K562 (cell line): ENCODE results near the gene CERS2. TPM values are rescaled to one million over a fixed set of nuclear protein-coding genes. Genes with fewer than 3 reads are reported as not detected.

Experiments used
- GATAD2B ChIP-seq: fragments of 450-650 bp; IDR thresholded peaks from 2 replicates; pipeline ENCODE4 v1.6.1; 2017; ENCODE audit warnings: mild to moderate bottlenecking, borderline replicate concordance
- HCFC1 ChIP-seq: IDR thresholded peaks from 2 replicates; pipeline ENCODE4 v1.6.1; 2012; ENCODE audit warnings: low read depth, low read length, improper control_type of control experiment
- MXI1 ChIP-seq: IDR thresholded peaks from 2 replicates; pipeline ENCODE4 v1.6.1; 2011; ENCODE audit warnings: low read depth, mild to moderate bottlenecking, improper control_type of control experiment, low read length
- NCOA1 ChIP-seq: fragments of 450-650 bp; IDR thresholded peaks from 2 replicates; pipeline ENCODE4 v1.6.1; 2016; ENCODE audit warnings: low read depth
- NEUROD1 ChIP-seq: fragments of 150-350 bp; IDR thresholded peaks from 2 replicates; pipeline ENCODE4 v1.6.1; 2014; ENCODE audit warnings: borderline replicate concordance, low read length, low read depth; ENCODE audit not compliant: partially characterized antibody
- NR2C1 ChIP-seq, 2 experiments: fragments of 450-650 bp; IDR thresholded peaks; 2 replicates each; pipeline ENCODE4 v1.6.1; 2017; ENCODE audit warnings: mild to moderate bottlenecking in 2 of 2, antibody characterized with exemption in 1 of 2, inconsistent platforms in 1 of 2, missing compliant biosample characterization in 1 of 2, missing genetic modification characterization in 1 of 2
- NUFIP1 ChIP-seq: fragments of 450-650 bp; IDR thresholded peaks from 2 replicates; pipeline ENCODE4 v1.6.1; 2018; ENCODE audit not compliant: partially characterized antibody
- SMARCE1 ChIP-seq: fragments of 450-650 bp; IDR thresholded peaks from 2 replicates; pipeline ENCODE4 v1.7.1; 2016; ENCODE audit warnings: mild to moderate bottlenecking
- SOX6 ChIP-seq: fragments of 450-650 bp; IDR thresholded peaks from 2 replicates; pipeline ENCODE4 v1.6.1; 2014; ENCODE audit warnings: mild to moderate bottlenecking
- SRSF1 ChIP-seq: fragments of 200-400 bp; formaldehyde crosslinking; IDR thresholded peaks from 2 replicates; pipeline ENCODE4 v1.6.1; 2017; ENCODE audit warnings: mild to moderate bottlenecking, low read depth, low read length, moderate library complexity
- TOE1 ChIP-seq, 2 experiments: fragments of 450-650 bp in 1 of 2; sonication (generic) in 1 of 2; formaldehyde crosslinking in 1 of 2; IDR thresholded peaks; 2 replicates each; pipeline versions ENCODE4 v1.7.1 to v1.8.0; 2016 to 2022; ENCODE audit warnings: borderline replicate concordance in 2 of 2, mild to moderate bottlenecking in 2 of 2, antibody characterized with exemption in 1 of 2, inconsistent platforms in 1 of 2, low read depth in 1 of 2, missing genetic modification reagents in 1 of 2, moderate library complexity in 1 of 2
- U2AF1 ChIP-seq: fragments of 200-400 bp; formaldehyde crosslinking; optimal IDR thresholded peaks from 2 replicates; pipeline ENCODE3; 2017; ENCODE audit warnings: mild to moderate bottlenecking, low read depth, low read length, moderate library complexity
- XRCC5 ChIP-seq: fragments of 200-400 bp; formaldehyde crosslinking; IDR thresholded peaks from 2 replicates; pipeline ENCODE4 v1.6.1; 2017; ENCODE audit warnings: low read depth, mild to moderate bottlenecking, low read length
- YBX1 ChIP-seq: fragments of 450-650 bp; IDR thresholded peaks from 2 replicates; pipeline ENCODE4 v1.7.1; 2016; ENCODE audit warnings: mild to moderate bottlenecking
- ZNF507 ChIP-seq: conservative IDR thresholded peaks from 2 replicates; pipeline ENCODE4 v1.6.1; 2017; ENCODE audit warnings: missing genetic modification characterization, missing compliant biosample characterization
- polyA plus RNA-seq, 8 experiments: library from polyadenylated mRNA; depleted of rRNA in 4 of 8; stranded (reverse) in 5 of 8; unstranded in 3 of 8; fragments of >200 nt; fragmentation: Nextera tagmentation in 2 of 8; fragmentation: Illumina TruSeq in 1 of 8; extraction: Ambion mirVana in 2 of 8; extraction: Trizol in 1 of 8; gene quantifications; 2 replicates each; pipeline versions ENCODE4 v1.2.1 to v1.2.3, GENCODE V29; 2011 to 2014; ENCODE audit warnings: inconsistent platforms in 1 of 8, missing spikeins in 1 of 8
- total RNA-seq, 7 experiments: library from RNA; depleted of rRNA in 6 of 7; stranded (reverse); fragments of >200 nt in 6 of 7; fragmentation: Illumina TruSeq in 2 of 7; extraction: Trizol in 2 of 7; gene quantifications; 2 replicates each; pipeline versions ENCODE4 v1.2.1 to v1.2.3, GENCODE V29; 2011 to 2021; ENCODE audit warnings: low replicate concordance in 1 of 7
- TF ChIP-seq, protein P1 (sequence below): fragments of 250-450 bp; sonication (Bioruptor Pico); IDR thresholded peaks from 2 replicates; pipeline ENCODE4 v1.9.0; 2021; ENCODE audit warnings: mild to moderate bottlenecking
- TF ChIP-seq, protein P2 (sequence below): fragments of 450-650 bp; IDR thresholded peaks from 2 replicates; pipeline ENCODE4 v1.6.1; 2014; ENCODE audit warnings: low read depth, mild to moderate bottlenecking, moderate library complexity, borderline replicate concordance

Gene CERS2
- total and polyA plus RNA-seq, 9 of the 15 experiments (the other 6 are each of a cell fraction or from before 2014, with no cell fraction given), result 23.4 to 295 (median 132) TPM

DNA sequence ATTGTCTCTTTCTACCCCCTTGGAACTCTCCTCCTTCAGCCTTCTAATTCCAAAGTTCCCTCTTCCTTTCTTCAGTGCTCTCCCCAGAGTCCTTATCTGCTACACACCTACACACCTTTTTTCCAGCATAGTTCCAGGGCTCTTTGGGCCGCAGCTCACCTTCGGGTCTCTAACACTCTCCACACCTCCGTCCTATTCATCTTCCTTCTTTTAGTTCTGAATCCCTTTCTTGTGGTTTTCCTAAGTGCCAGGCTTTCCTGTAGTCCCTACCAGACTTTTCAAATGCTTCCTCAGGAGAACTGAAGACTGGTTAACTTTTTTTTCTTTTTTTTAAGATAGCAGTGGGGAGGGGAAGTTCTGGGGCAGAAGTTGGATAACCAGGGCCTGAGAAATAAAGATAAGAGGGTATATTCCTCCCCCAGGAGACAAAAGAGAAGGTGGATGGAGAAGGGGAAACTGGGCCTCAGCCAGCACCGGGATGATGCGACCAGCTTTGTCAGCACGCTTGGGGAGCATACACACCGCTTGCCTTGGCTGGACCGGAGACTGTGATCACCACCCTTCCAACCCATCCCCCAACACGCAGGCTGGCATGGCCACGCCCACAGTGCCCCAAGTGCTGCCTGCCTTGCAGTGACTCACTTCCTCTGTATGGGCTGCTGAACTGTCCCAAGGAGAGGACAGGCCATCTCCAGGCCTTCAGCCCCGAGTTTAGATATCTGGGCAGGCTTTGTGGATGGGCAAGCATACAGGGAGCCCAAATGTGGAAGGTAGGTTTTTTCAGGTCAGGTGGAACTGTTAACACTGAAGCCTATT is 2.5 kb upstream of the CERS2 start (continued):
- TF ChIP-seq NCOA1, result peak; percentile 79
- TF ChIP-seq MXI1, result 0 out of 2 replicates have a peak, but pooled peaks have one; percentile 16
- 0 out of 2 replicates have a peak, but pooled peaks have one; percentile 15 for TF ChIP-seq NR2C1 (IDR thresholded peaks at IDR 0.05)
- TF ChIP-seq NR2C1 (tag; IDR thresholded peaks at IDR 0.05), result 0 out of 2 replicates have a peak, but pooled peaks have one; percentile 24
- no peak for TF ChIP-seq ZNF507
- TF ChIP-seq YBX1, result no peak
- peak; percentile 96 for TF ChIP-seq SMARCE1
- TF ChIP-seq SOX6, result peak; percentile 96
- TF ChIP-seq SRSF1, result no peak
- TF ChIP-seq TOE1 (IDR thresholded peaks at IDR 0.05; ENCODE audit: borderline replicate concordance), result peak; percentile 27
- TF ChIP-seq TOE1 (CRISPR knock-in tag; IDR thresholded peaks at IDR 0.05; ENCODE audit: borderline replicate concordance, low read depth), result no peak
- TF ChIP-seq GATAD2B, result peak; percentile 64; the same call in 1 of the 2 replicates
- peak; percentile 79 for TF ChIP-seq NEUROD1
- TF ChIP-seq, protein P1, sequence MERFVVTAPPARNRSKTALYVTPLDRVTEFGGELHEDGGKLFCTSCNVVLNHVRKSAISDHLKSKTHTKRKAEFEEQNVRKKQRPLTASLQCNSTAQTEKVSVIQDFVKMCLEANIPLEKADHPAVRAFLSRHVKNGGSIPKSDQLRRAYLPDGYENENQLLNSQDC (CRISPR knock-in tag), result peak; percentile 57; the same call in 1 of the 2 replicates
- no peak for TF ChIP-seq NUFIP1
- TF ChIP-seq, protein P2, sequence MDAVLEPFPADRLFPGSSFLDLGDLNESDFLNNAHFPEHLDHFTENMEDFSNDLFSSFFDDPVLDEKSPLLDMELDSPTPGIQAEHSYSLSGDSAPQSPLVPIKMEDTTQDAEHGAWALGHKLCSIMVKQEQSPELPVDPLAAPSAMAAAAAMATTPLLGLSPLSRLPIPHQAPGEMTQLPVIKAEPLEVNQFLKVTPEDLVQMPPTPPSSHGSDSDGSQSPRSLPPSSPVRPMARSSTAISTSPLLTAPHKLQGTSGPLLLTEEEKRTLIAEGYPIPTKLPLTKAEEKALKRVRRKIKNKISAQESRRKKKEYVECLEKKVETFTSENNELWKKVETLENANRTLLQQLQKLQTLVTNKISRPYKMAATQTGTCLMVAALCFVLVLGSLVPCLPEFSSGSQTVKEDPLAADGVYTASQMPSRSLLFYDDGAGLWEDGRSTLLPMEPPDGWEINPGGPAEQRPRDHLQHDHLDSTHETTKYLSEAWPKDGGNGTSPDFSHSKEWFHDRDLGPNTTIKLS, result no peak
- TF ChIP-seq HCFC1, result no peak; the same call in 1 of the 2 replicates
- TF ChIP-seq XRCC5, result 0 out of 2 replicates have a peak, but pooled peaks have one; percentile 55
- no peak for TF ChIP-seq U2AF1
